ENCODE data around the gene APBB3. TPM values are rescaled to one million over a fixed set of nuclear protein-coding genes. Genes with fewer than 3 reads are reported as not detected.

Gene APBB3
- total and polyA plus RNA-seq, 9 of the 15 experiments (the other 6 are each of a cell fraction or from before 2014, with no cell fraction given): 0.17 to 24.3 (median 9.5) TPM

DNA sequence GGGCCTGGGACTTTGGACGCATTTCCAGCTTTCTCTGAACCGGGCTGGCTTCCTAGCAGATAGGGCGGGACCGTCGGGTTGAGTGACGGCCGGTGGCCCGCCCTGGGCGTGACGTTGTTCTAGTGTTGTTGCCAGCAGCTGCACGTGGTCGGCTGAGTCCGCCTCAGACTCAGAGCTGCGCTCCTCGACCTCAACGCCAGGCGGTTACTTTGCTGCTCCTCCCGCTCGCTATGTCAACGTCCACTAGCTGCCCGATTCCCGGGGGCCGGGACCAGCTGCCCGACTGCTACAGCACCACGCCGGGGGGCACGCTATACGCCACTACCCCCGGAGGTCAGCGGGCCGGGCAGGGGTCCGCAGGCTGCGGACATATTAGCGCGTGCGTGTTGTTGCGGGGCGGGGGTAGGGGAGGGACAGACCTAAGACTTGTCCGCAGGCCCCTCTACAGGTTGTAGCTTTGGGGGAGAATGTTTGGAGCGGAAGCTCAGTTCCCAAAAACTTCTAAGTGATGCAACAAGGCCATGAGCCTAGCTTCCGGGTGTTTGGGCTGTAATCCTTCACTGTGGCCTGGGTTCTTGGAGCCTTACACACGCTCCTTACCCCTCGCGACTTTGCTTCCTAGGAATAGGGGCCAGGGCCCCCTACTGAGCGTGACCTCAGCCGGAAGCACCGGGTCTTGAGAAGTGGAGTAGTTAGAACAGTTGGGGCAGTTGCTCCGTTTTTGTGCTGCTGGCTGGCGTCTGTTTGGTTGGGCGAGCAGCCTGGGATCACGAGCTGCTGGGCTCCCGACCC lies 16.7 kb downstream of the APBB3 start, which contains the start of gene EIF4EBP3 (continued):
- TF ChIP-seq, protein P1, sequence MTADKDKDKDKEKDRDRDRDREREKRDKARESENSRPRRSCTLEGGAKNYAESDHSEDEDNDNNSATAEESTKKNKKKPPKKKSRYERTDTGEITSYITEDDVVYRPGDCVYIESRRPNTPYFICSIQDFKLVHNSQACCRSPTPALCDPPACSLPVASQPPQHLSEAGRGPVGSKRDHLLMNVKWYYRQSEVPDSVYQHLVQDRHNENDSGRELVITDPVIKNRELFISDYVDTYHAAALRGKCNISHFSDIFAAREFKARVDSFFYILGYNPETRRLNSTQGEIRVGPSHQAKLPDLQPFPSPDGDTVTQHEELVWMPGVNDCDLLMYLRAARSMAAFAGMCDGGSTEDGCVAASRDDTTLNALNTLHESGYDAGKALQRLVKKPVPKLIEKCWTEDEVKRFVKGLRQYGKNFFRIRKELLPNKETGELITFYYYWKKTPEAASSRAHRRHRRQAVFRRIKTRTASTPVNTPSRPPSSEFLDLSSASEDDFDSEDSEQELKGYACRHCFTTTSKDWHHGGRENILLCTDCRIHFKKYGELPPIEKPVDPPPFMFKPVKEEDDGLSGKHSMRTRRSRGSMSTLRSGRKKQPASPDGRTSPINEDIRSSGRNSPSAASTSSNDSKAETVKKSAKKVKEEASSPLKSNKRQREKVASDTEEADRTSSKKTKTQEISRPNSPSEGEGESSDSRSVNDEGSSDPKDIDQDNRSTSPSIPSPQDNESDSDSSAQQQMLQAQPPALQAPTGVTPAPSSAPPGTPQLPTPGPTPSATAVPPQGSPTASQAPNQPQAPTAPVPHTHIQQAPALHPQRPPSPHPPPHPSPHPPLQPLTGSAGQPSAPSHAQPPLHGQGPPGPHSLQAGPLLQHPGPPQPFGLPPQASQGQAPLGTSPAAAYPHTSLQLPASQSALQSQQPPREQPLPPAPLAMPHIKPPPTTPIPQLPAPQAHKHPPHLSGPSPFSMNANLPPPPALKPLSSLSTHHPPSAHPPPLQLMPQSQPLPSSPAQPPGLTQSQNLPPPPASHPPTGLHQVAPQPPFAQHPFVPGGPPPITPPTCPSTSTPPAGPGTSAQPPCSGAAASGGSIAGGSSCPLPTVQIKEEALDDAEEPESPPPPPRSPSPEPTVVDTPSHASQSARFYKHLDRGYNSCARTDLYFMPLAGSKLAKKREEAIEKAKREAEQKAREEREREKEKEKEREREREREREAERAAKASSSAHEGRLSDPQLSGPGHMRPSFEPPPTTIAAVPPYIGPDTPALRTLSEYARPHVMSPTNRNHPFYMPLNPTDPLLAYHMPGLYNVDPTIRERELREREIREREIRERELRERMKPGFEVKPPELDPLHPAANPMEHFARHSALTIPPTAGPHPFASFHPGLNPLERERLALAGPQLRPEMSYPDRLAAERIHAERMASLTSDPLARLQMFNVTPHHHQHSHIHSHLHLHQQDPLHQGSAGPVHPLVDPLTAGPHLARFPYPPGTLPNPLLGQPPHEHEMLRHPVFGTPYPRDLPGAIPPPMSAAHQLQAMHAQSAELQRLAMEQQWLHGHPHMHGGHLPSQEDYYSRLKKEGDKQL (CRISPR knock-in tag; IDR thresholded peaks at IDR 0.05; ENCODE audit: borderline replicate concordance): no peak
- TF ChIP-seq RNF2 (IDR thresholded peaks at IDR 0.05) (no peak), CHD1 (IDR thresholded peaks at IDR 0.05; ENCODE audit: low read length) (no peak), FOXJ2 (tag; IDR thresholded peaks at IDR 0.05) (no peak), ZNF592 (IDR thresholded peaks at IDR 0.05) (peak; percentile 93), CBX1 (IDR thresholded peaks at IDR 0.05; ENCODE audit: low read depth) (no peak), PYGO2 (tag; IDR thresholded peaks at IDR 0.05) (no peak), ZNF324 (CRISPR knock-in tag; IDR thresholded peaks at IDR 0.05) (no peak), ZNF780A (CRISPR knock-in tag; IDR thresholded peaks at IDR 0.05) (no peak), NR3C1 (CRISPR knock-in tag; IDR thresholded peaks at IDR 0.05) (no peak), ZNF764 (CRISPR knock-in tag; IDR thresholded peaks at IDR 0.05; ENCODE audit: low read depth) (no peak), SAFB2 (IDR thresholded peaks at IDR 0.05; ENCODE audit: borderline replicate concordance, low read depth, low read length, severe bottlenecking) (no peak), SIN3B (IDR thresholded peaks at IDR 0.05; ENCODE audit: low read depth) (no peak)

Data from K562 (cell line).